Parathyroid adenoma (tissue), 2 donors: ENCODE results near the gene KCNG2.

Experiments used
- H2AFZ ChIP-seq: fragments of 300-600 bp; sonication (generic); one replicate; pipeline ENCODE4 v1.7.0; 2017; ENCODE audit warnings: antibody characterized with exemption, mild to moderate bottlenecking
- H3K27ac ChIP-seq: fragments of 300-600 bp; sonication (generic); one replicate; pipeline ENCODE4 v1.7.0; 2017
- H3K27me3 ChIP-seq: fragments of 300-600 bp; sonication (generic); one replicate; pipeline ENCODE4 v1.7.0; 2017; ENCODE audit warnings: low read length; ENCODE audit not compliant: control insufficient read depth, insufficient read depth
- H3K36me3 ChIP-seq: fragments of 300-600 bp; sonication (generic); one replicate; pipeline ENCODE4 v1.7.0; 2017; ENCODE audit warnings: low read length; ENCODE audit not compliant: control insufficient read depth, insufficient read depth
- H3K4me1 ChIP-seq: fragments of 300-600 bp; sonication (generic); one replicate; pipeline ENCODE4 v1.7.0; 2017; ENCODE audit warnings: control low read depth
- H3K4me2 ChIP-seq: fragments of 300-600 bp; sonication (generic); one replicate; pipeline ENCODE4 v1.7.0; 2017; ENCODE audit warnings: low read length
- H3K4me3 ChIP-seq: fragments of 300-600 bp; sonication (generic); one replicate; pipeline ENCODE4 v1.7.0; 2017; ENCODE audit warnings: low read depth, low read length
- H3K79me2 ChIP-seq: fragments of 300-600 bp; sonication (generic); one replicate; pipeline ENCODE4 v1.7.0; 2017; ENCODE audit warnings: control low read depth
- H3K9ac ChIP-seq: fragments of 300-600 bp; sonication (generic); one replicate; pipeline ENCODE4 v1.7.0; 2017; ENCODE audit warnings: mild to moderate bottlenecking
- H3K9me3 ChIP-seq: fragments of 300-600 bp; sonication (generic); one replicate; pipeline ENCODE4 v1.7.0; 2017; ENCODE audit warnings: low read length; ENCODE audit not compliant: control insufficient read depth
- CTCF ChIP-seq: fragments of 300-600 bp; sonication (generic); IDR thresholded peaks from one replicate; pipeline ENCODE4 v1.7.0; 2017; ENCODE audit warnings: antibody characterized with exemption, mild to moderate bottlenecking
- donor health status: primary hyperparathyroidism.

Gene KCNG2

GRCh38 chr18:79870301-79871025, 72.7 kb downstream of the KCNG2 start:
- Histone ChIP-seq H3K9me3 (no peaks in the 10 kb centered on the region), H3K36me3 (no peaks in the 10 kb centered on the region), H3K27ac (no peak overlapping the region), H3K4me1 (no peaks in the 10 kb centered on the region), H2AFZ (no peak overlapping the region), H3K4me3 (no peak overlapping the region), H3K27me3 (no peaks in the 10 kb centered on the region), H3K79me2 (no peaks in the 10 kb centered on the region), H3K9ac (no peak overlapping the region), H3K4me2 (no peak overlapping the region)
- no peak for TF ChIP-seq CTCF

- Histone ChIP-seq H3K4me2 (no peak overlapping the region), H3K4me1 (no peaks in the 10 kb centered on the region), H3K9ac (no peak overlapping the region), H3K4me3 (no peak overlapping the region), H3K27ac (no peak overlapping the region), H2AFZ (no peak overlapping the region), H3K79me2 (no peaks in the 10 kb centered on the region), H3K9me3 (no peaks in the 10 kb centered on the region), H3K36me3 (no peaks in the 10 kb centered on the region), H3K27me3 (no peaks in the 10 kb centered on the region)
- no peak for TF ChIP-seq CTCF
These were observed 73.3 kb downstream of the KCNG2 start for GRCh38 chr18:79871026-79871390.

GRCh38 chr18:79871481-79872091, 73.8 kb downstream of the KCNG2 start:
- H3K9ac ChIP-seq = no peak overlapping the region
- H3K9me3 ChIP-seq = no peaks in the 10 kb centered on the region
- no peak for TF ChIP-seq CTCF
- H3K79me2 ChIP-seq = no peaks in the 10 kb centered on the region
- H2AFZ ChIP-seq = no peak overlapping the region
- no peaks in the 10 kb centered on the region for H3K36me3 ChIP-seq
- H3K27me3 ChIP-seq = no peaks in the 10 kb centered on the region
- no peaks in the 10 kb centered on the region for H3K4me1 ChIP-seq
- H3K27ac ChIP-seq = no peak overlapping the region
- no peak overlapping the region for H3K4me3 ChIP-seq
- no peak overlapping the region for H3K4me2 ChIP-seq

GRCh38 chr18:79872527-79873444, 75.0 kb downstream of the KCNG2 start:
- H3K9ac ChIP-seq = no peak overlapping the region
- no peaks in the 10 kb centered on the region for H3K79me2 ChIP-seq
- TF ChIP-seq CTCF = no peak
- no peaks in the 10 kb centered on the region for H3K36me3 ChIP-seq
- H2AFZ ChIP-seq = no peak overlapping the region
- H3K27me3 ChIP-seq = no peaks in the 10 kb centered on the region
- no peaks in the 10 kb centered on the region for H3K9me3 ChIP-seq
- H3K27ac ChIP-seq = no peak overlapping the region
- no peak overlapping the region for H3K4me3 ChIP-seq
- H3K4me1 ChIP-seq = no peaks in the 10 kb centered on the region
- no peak overlapping the region for H3K4me2 ChIP-seq
